HL-60 (cell line): ENCODE measurements around the gene MED7.

Source experiments
- DNase-seq, 2 experiments: peaks; one replicate each; pipeline ENCODE4 v3.0.0-alpha.2; 2010 to 2020; ENCODE audit warnings: low read depth in 1 of 2, low spot score in 1 of 2
- H3K27ac ChIP-seq: fragments of 250-450 bp; sonication (Bioruptor Pico); replicated peaks from 2 replicates; pipeline ENCODE4 v1.5.1; 2020; ENCODE audit warnings: mild to moderate bottlenecking, moderate library complexity
- H3K27me3 ChIP-seq: fragments of 250-450 bp; sonication (Bioruptor Pico); 2 replicates; pipeline ENCODE4 v1.5.1; 2021; ENCODE audit warnings: mild to moderate bottlenecking, moderate library complexity; ENCODE audit not compliant: insufficient read depth, poor library complexity, severe bottlenecking
- H3K4me3 ChIP-seq: replicated peaks from 2 replicates; pipeline ENCODE4 v1.5.1; 2011; ENCODE audit warnings: mild to moderate bottlenecking, control low read depth, low read length; ENCODE audit not compliant: insufficient read depth
- GABPA ChIP-seq: IDR thresholded peaks from 2 replicates; pipeline ENCODE4 v1.6.1; 2012; ENCODE audit warnings: low read depth
- POLR2AphosphoS5 ChIP-seq: IDR thresholded peaks from 2 replicates; pipeline ENCODE4 v1.6.1; 2012; ENCODE audit warnings: low read depth
- SPI1 ChIP-seq: IDR thresholded peaks from 2 replicates; pipeline ENCODE4 v1.6.1; 2012; ENCODE audit warnings: low read depth, mild to moderate bottlenecking, borderline replicate concordance
- TF ChIP-seq, protein P1 (sequence below): IDR thresholded peaks from 2 replicates; pipeline ENCODE4 v1.6.1; 2012; ENCODE audit warnings: low read depth; ENCODE audit not compliant: insufficient replicate concordance
- TF ChIP-seq, protein P2 (sequence below): IDR thresholded peaks from one replicate; pipeline ENCODE4 v1.5.1; 2011; ENCODE audit warnings: low read length, control low read depth, inconsistent platforms; ENCODE audit not compliant: insufficient read depth

Gene MED7

DNA sequence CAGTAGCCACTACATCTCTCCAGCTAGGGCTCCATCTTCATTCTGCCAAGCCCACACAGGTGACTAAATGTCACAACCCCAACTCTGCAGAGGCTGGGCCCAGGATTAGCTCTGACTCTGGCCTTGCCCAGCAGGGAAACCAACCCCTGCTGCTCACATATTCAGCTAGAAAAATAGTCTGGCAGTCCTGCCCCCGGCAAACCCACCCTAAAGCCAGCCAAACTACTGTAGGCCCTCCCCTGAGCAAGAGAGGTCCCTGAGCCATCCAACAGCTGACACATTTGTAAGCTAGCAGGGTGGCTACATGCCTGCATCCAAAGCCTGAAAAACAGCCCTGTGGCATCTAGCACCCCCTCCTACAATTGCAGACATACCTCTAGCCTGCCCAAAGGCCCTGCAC lies 22.6 kb downstream of the MED7 start:
- no peaks in the 10 kb centered on the region for H3K27me3 ChIP-seq
- TF ChIP-seq GABPA = no peak
- H3K4me3 ChIP-seq = no peak overlapping the region
- no peak overlapping the region for H3K27ac ChIP-seq
- no peak for DNase-seq

DNA sequence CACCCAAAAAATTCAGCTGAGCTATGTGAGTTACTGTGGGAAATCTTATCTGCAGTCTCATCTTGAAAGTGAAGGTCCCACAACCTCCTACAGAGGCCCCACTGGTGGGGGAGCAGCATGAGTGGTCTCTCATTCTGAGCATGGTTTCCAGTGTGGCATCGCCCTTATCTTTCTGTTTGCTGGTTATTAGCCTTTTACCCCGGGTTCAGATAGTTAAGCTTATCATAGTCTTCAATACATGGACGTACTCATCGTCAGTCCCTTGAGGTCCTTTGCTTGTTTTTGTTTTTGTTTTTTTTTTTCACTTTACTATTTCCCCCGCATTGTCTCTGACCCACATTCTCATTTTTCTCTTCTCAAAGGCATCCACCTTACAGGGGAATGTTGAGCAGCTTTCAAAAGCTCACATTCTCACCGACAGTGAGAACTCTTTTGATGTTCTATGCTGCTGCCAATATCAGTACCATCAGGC lies 26.1 kb downstream of the MED7 start:
- no peaks in the 10 kb centered on the region for H3K27me3 ChIP-seq
- H3K4me3 ChIP-seq = no peak overlapping the region
- no peak for DNase-seq
- H3K27ac ChIP-seq = no peak overlapping the region
- TF ChIP-seq GABPA = no peak
- TF ChIP-seq, protein P1, sequence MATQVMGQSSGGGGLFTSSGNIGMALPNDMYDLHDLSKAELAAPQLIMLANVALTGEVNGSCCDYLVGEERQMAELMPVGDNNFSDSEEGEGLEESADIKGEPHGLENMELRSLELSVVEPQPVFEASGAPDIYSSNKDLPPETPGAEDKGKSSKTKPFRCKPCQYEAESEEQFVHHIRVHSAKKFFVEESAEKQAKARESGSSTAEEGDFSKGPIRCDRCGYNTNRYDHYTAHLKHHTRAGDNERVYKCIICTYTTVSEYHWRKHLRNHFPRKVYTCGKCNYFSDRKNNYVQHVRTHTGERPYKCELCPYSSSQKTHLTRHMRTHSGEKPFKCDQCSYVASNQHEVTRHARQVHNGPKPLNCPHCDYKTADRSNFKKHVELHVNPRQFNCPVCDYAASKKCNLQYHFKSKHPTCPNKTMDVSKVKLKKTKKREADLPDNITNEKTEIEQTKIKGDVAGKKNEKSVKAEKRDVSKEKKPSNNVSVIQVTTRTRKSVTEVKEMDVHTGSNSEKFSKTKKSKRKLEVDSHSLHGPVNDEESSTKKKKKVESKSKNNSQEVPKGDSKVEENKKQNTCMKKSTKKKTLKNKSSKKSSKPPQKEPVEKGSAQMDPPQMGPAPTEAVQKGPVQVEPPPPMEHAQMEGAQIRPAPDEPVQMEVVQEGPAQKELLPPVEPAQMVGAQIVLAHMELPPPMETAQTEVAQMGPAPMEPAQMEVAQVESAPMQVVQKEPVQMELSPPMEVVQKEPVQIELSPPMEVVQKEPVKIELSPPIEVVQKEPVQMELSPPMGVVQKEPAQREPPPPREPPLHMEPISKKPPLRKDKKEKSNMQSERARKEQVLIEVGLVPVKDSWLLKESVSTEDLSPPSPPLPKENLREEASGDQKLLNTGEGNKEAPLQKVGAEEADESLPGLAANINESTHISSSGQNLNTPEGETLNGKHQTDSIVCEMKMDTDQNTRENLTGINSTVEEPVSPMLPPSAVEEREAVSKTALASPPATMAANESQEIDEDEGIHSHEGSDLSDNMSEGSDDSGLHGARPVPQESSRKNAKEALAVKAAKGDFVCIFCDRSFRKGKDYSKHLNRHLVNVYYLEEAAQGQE = no peak
- TF ChIP-seq SPI1 = no peak
- TF ChIP-seq, protein P2, sequence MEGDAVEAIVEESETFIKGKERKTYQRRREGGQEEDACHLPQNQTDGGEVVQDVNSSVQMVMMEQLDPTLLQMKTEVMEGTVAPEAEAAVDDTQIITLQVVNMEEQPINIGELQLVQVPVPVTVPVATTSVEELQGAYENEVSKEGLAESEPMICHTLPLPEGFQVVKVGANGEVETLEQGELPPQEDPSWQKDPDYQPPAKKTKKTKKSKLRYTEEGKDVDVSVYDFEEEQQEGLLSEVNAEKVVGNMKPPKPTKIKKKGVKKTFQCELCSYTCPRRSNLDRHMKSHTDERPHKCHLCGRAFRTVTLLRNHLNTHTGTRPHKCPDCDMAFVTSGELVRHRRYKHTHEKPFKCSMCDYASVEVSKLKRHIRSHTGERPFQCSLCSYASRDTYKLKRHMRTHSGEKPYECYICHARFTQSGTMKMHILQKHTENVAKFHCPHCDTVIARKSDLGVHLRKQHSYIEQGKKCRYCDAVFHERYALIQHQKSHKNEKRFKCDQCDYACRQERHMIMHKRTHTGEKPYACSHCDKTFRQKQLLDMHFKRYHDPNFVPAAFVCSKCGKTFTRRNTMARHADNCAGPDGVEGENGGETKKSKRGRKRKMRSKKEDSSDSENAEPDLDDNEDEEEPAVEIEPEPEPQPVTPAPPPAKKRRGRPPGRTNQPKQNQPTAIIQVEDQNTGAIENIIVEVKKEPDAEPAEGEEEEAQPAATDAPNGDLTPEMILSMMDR = no peak
- TF ChIP-seq POLR2AphosphoS5 = no peak

DNA sequence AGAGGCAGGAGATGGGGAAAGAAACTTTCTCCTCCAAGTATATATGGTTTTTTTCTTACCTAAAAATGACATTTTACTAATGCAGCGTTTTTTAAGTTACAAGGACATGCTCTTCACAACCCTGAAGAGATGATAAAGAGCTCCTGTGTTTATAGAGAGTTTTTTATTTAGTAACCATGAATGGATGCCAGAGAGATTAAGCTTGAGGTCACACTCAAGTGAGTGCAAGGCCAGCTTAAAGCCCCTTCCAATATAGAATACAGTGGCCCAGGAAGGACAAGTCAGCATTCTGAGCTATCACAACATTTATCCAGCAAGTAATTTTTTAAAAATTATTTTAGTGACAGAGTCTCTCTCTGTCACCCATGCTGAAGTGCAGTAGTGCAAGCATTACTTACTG lies 27.2 kb downstream of the MED7 start:
- H3K4me3 ChIP-seq = no peak overlapping the region
- DNase-seq = no peak
- no peaks in the 10 kb centered on the region for H3K27me3 ChIP-seq
- no peak overlapping the region for H3K27ac ChIP-seq
- TF ChIP-seq POLR2AphosphoS5 = no peak
- no peak for TF ChIP-seq SPI1
- no peak for TF ChIP-seq GABPA
- TF ChIP-seq, protein P2 = no peak
- TF ChIP-seq, protein P1 = no peak

DNA sequence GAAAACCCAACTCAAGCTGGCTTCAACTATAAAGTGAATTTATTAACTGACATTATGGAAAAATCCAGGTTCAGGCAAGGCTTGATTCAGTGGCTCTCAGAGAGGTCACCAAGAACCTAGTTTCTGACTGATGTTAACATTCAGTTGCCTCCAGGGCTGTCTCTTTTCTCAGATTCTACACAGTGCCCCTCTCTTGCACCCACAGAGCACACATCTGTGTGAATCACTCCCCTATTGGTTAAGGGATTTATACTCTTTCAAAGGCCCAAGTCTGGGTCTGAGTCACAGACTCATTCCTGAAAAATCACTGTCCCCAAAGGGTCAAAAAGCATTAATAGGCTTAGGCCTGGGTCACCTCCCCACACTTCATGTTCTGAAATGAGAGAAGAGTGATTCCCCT lies 27.7 kb downstream of the MED7 start:
- Histone ChIP-seq H3K4me3 (no peak overlapping the region), H3K27ac (no peak overlapping the region), H3K27me3 (no peaks in the 10 kb centered on the region)
- no peak for DNase-seq
- TF ChIP-seq, protein P1 = no peak
- TF ChIP-seq GABPA (no peak), POLR2AphosphoS5 (no peak), SPI1 (no peak)
- TF ChIP-seq, protein P2 = no peak
